Measurements from ENCODE around the gene MTMR2.
"Not testable (repeated sequence)": the region's sequence is repeated elsewhere in the genome, so short reads cannot be mapped to it uniquely, and the experiment has no call there.

The MTMR2 gene

GRCh38 chr11:95884376-95884775 lies 39.5 kb downstream of the MTMR2 start:
- H3K27me3 ChIP-seq (ENCODE audit: insufficient read depth, low read depth, severe bottlenecking): no peaks in the 10 kb centered on the region
- no peak overlapping the region for H3K27ac ChIP-seq
- TF ChIP-seq, protein P1, sequence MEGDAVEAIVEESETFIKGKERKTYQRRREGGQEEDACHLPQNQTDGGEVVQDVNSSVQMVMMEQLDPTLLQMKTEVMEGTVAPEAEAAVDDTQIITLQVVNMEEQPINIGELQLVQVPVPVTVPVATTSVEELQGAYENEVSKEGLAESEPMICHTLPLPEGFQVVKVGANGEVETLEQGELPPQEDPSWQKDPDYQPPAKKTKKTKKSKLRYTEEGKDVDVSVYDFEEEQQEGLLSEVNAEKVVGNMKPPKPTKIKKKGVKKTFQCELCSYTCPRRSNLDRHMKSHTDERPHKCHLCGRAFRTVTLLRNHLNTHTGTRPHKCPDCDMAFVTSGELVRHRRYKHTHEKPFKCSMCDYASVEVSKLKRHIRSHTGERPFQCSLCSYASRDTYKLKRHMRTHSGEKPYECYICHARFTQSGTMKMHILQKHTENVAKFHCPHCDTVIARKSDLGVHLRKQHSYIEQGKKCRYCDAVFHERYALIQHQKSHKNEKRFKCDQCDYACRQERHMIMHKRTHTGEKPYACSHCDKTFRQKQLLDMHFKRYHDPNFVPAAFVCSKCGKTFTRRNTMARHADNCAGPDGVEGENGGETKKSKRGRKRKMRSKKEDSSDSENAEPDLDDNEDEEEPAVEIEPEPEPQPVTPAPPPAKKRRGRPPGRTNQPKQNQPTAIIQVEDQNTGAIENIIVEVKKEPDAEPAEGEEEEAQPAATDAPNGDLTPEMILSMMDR (IDR thresholded peaks at IDR 0.05; ENCODE audit: low read depth, low read length): no peak
- H3K9me3 ChIP-seq (ENCODE audit: severe bottlenecking): no peaks in the 10 kb centered on the region
- DNase-seq: no peak
- H3K36me3 ChIP-seq: peaks cover 30% of the 10 kb centered on the region
- H3K4me3 ChIP-seq (ENCODE audit: low read depth, low read length): no peak overlapping the region

GRCh38 chr11:95883381-95883780 lies 40.5 kb downstream of the MTMR2 start:
- Histone ChIP-seq H3K36me3 (peaks cover 30% of the 10 kb centered on the region), H3K27ac (no peak overlapping the region), H3K4me3 (ENCODE audit: low read depth, low read length) (no peak overlapping the region), H3K27me3 (ENCODE audit: insufficient read depth, low read depth, severe bottlenecking) (no peaks in the 10 kb centered on the region), H3K9me3 (ENCODE audit: severe bottlenecking) (no peaks in the 10 kb centered on the region)
- TF ChIP-seq, protein P1 (IDR thresholded peaks at IDR 0.05; ENCODE audit: low read depth, low read length): no peak
- DNase-seq: no peak

GRCh38 chr11:95877291-95877690 lies 46.6 kb downstream of the MTMR2 start:
- DNase-seq: no peak
- H3K27ac ChIP-seq: no peak overlapping the region
- H3K9me3 ChIP-seq (ENCODE audit: severe bottlenecking): no peaks in the 10 kb centered on the region
- H3K36me3 ChIP-seq: peaks cover 11% of the 10 kb centered on the region
- H3K4me3 ChIP-seq (ENCODE audit: low read depth, low read length): no peak overlapping the region
- TF ChIP-seq, protein P1 (IDR thresholded peaks at IDR 0.05; ENCODE audit: low read depth, low read length): no peak
- no peaks in the 10 kb centered on the region for H3K27me3 ChIP-seq (ENCODE audit: insufficient read depth, low read depth, severe bottlenecking)

- not testable (repeated sequence) for DNase-seq; H3K27me3 ChIP-seq (ENCODE audit: insufficient read depth, low read depth, severe bottlenecking); H3K9me3 ChIP-seq (ENCODE audit: severe bottlenecking); H3K36me3 ChIP-seq; H3K27ac ChIP-seq; H3K4me3 ChIP-seq (ENCODE audit: low read depth, low read length)
Measured at GRCh38 chr11:95870877-95871276, 53.0 kb downstream of the MTMR2 start.

DNA sequence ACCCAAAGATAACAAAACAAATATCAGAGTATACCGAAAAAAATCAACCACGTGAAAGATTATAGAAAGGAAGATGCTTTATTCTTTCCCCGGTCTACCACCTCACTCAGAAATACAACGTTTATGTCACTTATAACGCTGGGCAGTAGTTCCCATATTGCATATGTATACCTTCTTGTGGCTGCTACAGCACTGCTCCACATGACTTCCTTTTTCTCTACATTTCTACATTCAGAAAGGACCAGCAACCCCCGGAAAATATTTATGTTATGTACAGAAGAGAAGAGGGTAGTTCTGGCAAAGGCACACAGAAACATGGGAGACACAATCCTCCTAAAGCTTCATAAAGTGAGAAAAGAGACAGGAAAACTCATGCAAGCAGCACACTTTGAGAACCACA lies 56.8 kb downstream of the MTMR2 start:
- no peak for DNase-seq
- TF ChIP-seq, protein P1 (IDR thresholded peaks at IDR 0.05; ENCODE audit: low read depth, low read length): no peak

GRCh38 chr11:95863486-95864140 lies 60.3 kb downstream of the MTMR2 start:
- Histone ChIP-seq H3K36me3 (peaks cover 26% of the 10 kb centered on the region), H3K9me3 (ENCODE audit: severe bottlenecking) (no peaks in the 10 kb centered on the region), H3K27ac (no peak overlapping the region), H3K27me3 (ENCODE audit: insufficient read depth, low read depth, severe bottlenecking) (no peaks in the 10 kb centered on the region), H3K4me3 (ENCODE audit: low read depth, low read length) (no peak overlapping the region)
- no peak for DNase-seq
- TF ChIP-seq, protein P1 (IDR thresholded peaks at IDR 0.05; ENCODE audit: low read depth, low read length): no peak

More for the DNA sequence above, 56.8 kb downstream of the MTMR2 start:
- Histone ChIP-seq H3K4me3 (ENCODE audit: low read depth, low read length) (no peak overlapping the region), H3K27me3 (ENCODE audit: insufficient read depth, low read depth, severe bottlenecking) (no peaks in the 10 kb centered on the region), H3K36me3 (peaks cover 14% of the 10 kb centered on the region), H3K27ac (no peak overlapping the region), H3K9me3 (ENCODE audit: severe bottlenecking) (no peaks in the 10 kb centered on the region)

- not testable (repeated sequence) for H3K9me3 ChIP-seq (ENCODE audit: severe bottlenecking); H3K27me3 ChIP-seq (ENCODE audit: insufficient read depth, low read depth, severe bottlenecking); H3K27ac ChIP-seq; H3K4me3 ChIP-seq (ENCODE audit: low read depth, low read length); DNase-seq
- peaks cover 33% of the 10 kb centered on the region for H3K36me3 ChIP-seq
Measured at GRCh38 chr11:95860024-95860423, 63.9 kb downstream of the MTMR2 start.

DNA sequence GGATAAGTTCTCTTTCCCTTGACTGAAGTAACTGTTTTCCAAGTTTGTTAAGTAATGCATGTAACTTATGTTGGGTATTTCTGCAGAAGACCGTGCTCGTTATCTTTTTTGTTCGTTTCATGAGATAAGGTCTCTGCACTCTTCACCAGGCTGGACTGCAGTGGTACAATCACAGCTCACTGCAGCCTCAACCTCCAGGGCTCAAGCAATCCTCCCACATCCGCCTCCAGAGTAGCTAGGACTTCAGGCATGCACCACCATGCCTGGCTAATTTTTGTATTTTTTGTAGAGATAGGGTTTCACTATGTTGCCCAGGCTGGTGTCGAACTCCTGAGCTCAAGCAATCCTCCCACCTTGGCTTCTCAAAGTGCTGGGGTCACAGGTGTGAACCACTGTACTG lies 69.5 kb downstream of the MTMR2 start:
- not testable (repeated sequence) for H3K27ac ChIP-seq; DNase-seq; H3K27me3 ChIP-seq (ENCODE audit: insufficient read depth, low read depth, severe bottlenecking); H3K4me3 ChIP-seq (ENCODE audit: low read depth, low read length); H3K9me3 ChIP-seq (ENCODE audit: severe bottlenecking)
- H3K36me3 ChIP-seq: peaks cover 17% of the 10 kb centered on the region
